ENCODE data around the gene GPR89A.

- TF ChIP-seq CTCF (IDR thresholded peaks at IDR 0.05) (no peak), POLR2A (IDR thresholded peaks at IDR 0.05) (peak in 1 of 3 donors; percentile 27)
Observed at GRCh38 chr1:145695821-145696629, 88.2 kb downstream of the GPR89A start.

Measured in body of pancreas (tissue), 4 donors.